Measurements from ENCODE around the gene AFDN. TPM values are rescaled to one million over a fixed set of nuclear protein-coding genes. Genes with fewer than 3 reads are reported as not detected.

The AFDN gene
- total and polyA plus RNA-seq, 10 of the 15 experiments (the other 5 are each of a cell fraction or from before 2014, with no cell fraction given), result 5.7 to 68.2 (median 45.1) TPM

GRCh38 chr6:167795874-167796191 is 30.9 kb upstream of the AFDN start:
- no peaks in the 10 kb centered on the region; the same call in 2 of the 3 replicates for H3K9me3 ChIP-seq (replicated peaks; ENCODE audit: control insufficient read depth, insufficient read depth, low read length)
- peaks cover 7 to 21% of the 10 kb centered on the region in 2 experiments for H3K27me3 ChIP-seq (replicated peaks in 1 of 2; ENCODE audit: control insufficient read depth in 2 of 2, insufficient read depth in 2 of 2, low read length in 1 of 2)
- H3K36me3 ChIP-seq (ENCODE audit: control insufficient read depth in 2 of 2, insufficient read depth in 2 of 2, low read length in 1 of 2), result no peaks in the 10 kb centered on the region
- no peak overlapping the region for H3K4me3 ChIP-seq
- H3K27ac ChIP-seq (ENCODE audit: control insufficient read depth, insufficient read depth), result no peak overlapping the region
- H3K79me2 ChIP-seq (ENCODE audit: control insufficient read depth, insufficient read depth, low read length), result no peaks in the 10 kb centered on the region
- SMC1A ChIA-PET (ENCODE audit: uncharacterized antibody, unreplicated experiment), result no interaction called here
- WGBS (ENCODE audit: insufficient coverage, insufficient replicate concordance, low lambda C conversion rate, missing lambda C conversion rate), result 48% methylated on average over 10 of the region's 10 CpGs
- H3K4me2 ChIP-seq (ENCODE audit: control insufficient read depth, insufficient read depth), result no peak overlapping the region
- CTCF ChIA-PET, result no interaction called here
- FAIRE-seq (no peak), DNase-seq (ENCODE audit: low read depth, low spot score) (no peak), ATAC-seq (no peak)
- H4K20me1 ChIP-seq (ENCODE audit: control insufficient read depth, insufficient read depth), result no peaks in the 10 kb centered on the region
- BruUV-seq (replicated peaks), result no TSS peak
- no peak overlapping the region for H2AFZ ChIP-seq (ENCODE audit: control insufficient read depth, low read depth, low read length)
- intact Hi-C loops (cut with micrococcal nuclease; ENCODE audit: unreplicated experiment), result no loop called here
- TF ChIP-seq BCLAF1 (IDR thresholded peaks at IDR 0.05), result no peak
- no peak for TF ChIP-seq BMI1 (IDR thresholded peaks at IDR 0.05; ENCODE audit: borderline replicate concordance)
- TF ChIP-seq ETV6 (conservative IDR thresholded peaks at IDR 0.05 in 1 of 2, IDR thresholded peaks at IDR 0.05 in 1 of 2; ENCODE audit: borderline replicate concordance in 1 of 2, low read depth in 1 of 2), result no peak
- TF ChIP-seq MTA2 (IDR thresholded peaks at IDR 0.05; ENCODE audit: low read depth), result no peak
- TF ChIP-seq TARDBP (IDR thresholded peaks at IDR 0.05; ENCODE audit: borderline replicate concordance), result no peak
- TF ChIP-seq SIN3A (IDR thresholded peaks at IDR 0.05; ENCODE audit: low read depth, low read length), result no peak
- TF ChIP-seq RAD21 (IDR thresholded peaks at IDR 0.05; ENCODE audit: insufficient read depth, low read depth, low read length), result no peak
- TF ChIP-seq JUNB (IDR thresholded peaks at IDR 0.05), result no peak
- no peak for TF ChIP-seq POU2F2 (IDR thresholded peaks at IDR 0.05; ENCODE audit: borderline replicate concordance, low read depth, low read length)
- no peak for TF ChIP-seq CBX3 (IDR thresholded peaks at IDR 0.05; ENCODE audit: borderline replicate concordance, low read depth)
- no peak for TF ChIP-seq IRF5 (IDR thresholded peaks at IDR 0.05; ENCODE audit: borderline replicate concordance)
- TF ChIP-seq MEF2A (IDR thresholded peaks at IDR 0.05; ENCODE audit: insufficient read depth, low read depth, low read length), result no peak
- no peak for TF ChIP-seq EED (IDR thresholded peaks at IDR 0.05; ENCODE audit: low read depth)
- no peak for TF ChIP-seq TAF1 (IDR thresholded peaks at IDR 0.05; ENCODE audit: borderline replicate concordance, low read depth, low read length)
- RAD21 ChIA-PET (ENCODE audit: unreplicated experiment), result no interaction called here
- H3K4me1 ChIP-seq (ENCODE audit: control insufficient read depth, insufficient read depth, low read length), result peaks cover 3% of the 10 kb centered on the region; the same call in 1 of the 2 replicates
- no peak overlapping the region for H3K9ac ChIP-seq (ENCODE audit: control insufficient read depth, insufficient read depth, low read length)
- in situ Hi-C loops (cut with MboI), result no loop called here
- POLR2A ChIA-PET, result no interaction called here

Measured in GM12878 (cell line).